H9 (cell line): ENCODE data around the gene LY6G5B. TPM values are rescaled to one million over a fixed set of nuclear protein-coding genes. Genes with fewer than 3 reads are reported as not detected.

Source experiments
- DNase-seq: peaks from one replicate; pipeline ENCODE4 v3.0.0-alpha.2; 2017
- H2AFZ ChIP-seq: one replicate; pipeline ENCODE4 v1.6.1; 2013; ENCODE audit warnings: mild to moderate bottlenecking, low read length, control low read depth, moderate library complexity
- H2AK5ac ChIP-seq: 2 replicates; pipeline ENCODE4 v1.6.1; 2013; ENCODE audit warnings: low read length, control low read depth, mixed read lengths; ENCODE audit not compliant: insufficient read length
- H2BK120ac ChIP-seq: one replicate; pipeline ENCODE4 v1.6.1; 2013; ENCODE audit warnings: low read depth, mild to moderate bottlenecking, low read length, control low read depth, inconsistent platforms; ENCODE audit not compliant: poor library complexity, severe bottlenecking
- H2BK12ac ChIP-seq: 2 replicates; pipeline ENCODE4 v1.6.1; 2013; ENCODE audit warnings: low read length, control low read depth, mixed read lengths, low read depth; ENCODE audit not compliant: insufficient read length
- H2BK15ac ChIP-seq: 2 replicates; pipeline ENCODE4 v1.6.1; 2013; ENCODE audit warnings: low read depth, low read length, control low read depth
- H2BK20ac ChIP-seq: one replicate; pipeline ENCODE4 v1.6.1; 2013; ENCODE audit warnings: low read depth, mild to moderate bottlenecking, low read length, control low read depth, inconsistent platforms; ENCODE audit not compliant: poor library complexity, severe bottlenecking
- H2BK5ac ChIP-seq: 2 replicates; pipeline ENCODE4 v1.6.1; 2013; ENCODE audit warnings: low read length, control low read depth, mixed read lengths; ENCODE audit not compliant: insufficient read length
- H3K14ac ChIP-seq: 2 replicates; pipeline ENCODE4 v1.6.1; 2013; ENCODE audit warnings: low read length, control low read depth; ENCODE audit not compliant: insufficient read depth
- H3K18ac ChIP-seq: 2 replicates; pipeline ENCODE4 v1.6.1; 2013; ENCODE audit warnings: low read depth, mild to moderate bottlenecking, mixed read lengths, low read length, control low read depth; ENCODE audit not compliant: insufficient read length
- H3K23ac ChIP-seq: 2 replicates; pipeline ENCODE4 v1.6.1; 2013; ENCODE audit warnings: low read length, control low read depth, mixed read lengths, low read depth; ENCODE audit not compliant: insufficient read length
- H3K23me2 ChIP-seq: 2 replicates; pipeline ENCODE4 v1.6.1; 2013; ENCODE audit warnings: low read depth, mild to moderate bottlenecking, mixed read lengths, low read length, control low read depth; ENCODE audit not compliant: insufficient read length, poor library complexity, severe bottlenecking
- H3K27ac ChIP-seq: 2 replicates; pipeline ENCODE4 v1.5.1; 2013; ENCODE audit warnings: low read length, control low read depth, mixed read lengths, low read depth; ENCODE audit not compliant: insufficient read length
- H3K27me3 ChIP-seq: 2 replicates; pipeline ENCODE4 v1.6.1; 2013; ENCODE audit warnings: low read length, control low read depth, inconsistent platforms; ENCODE audit not compliant: insufficient read depth
- H3K4ac ChIP-seq: 2 replicates; pipeline ENCODE4 v1.6.1; 2013; ENCODE audit warnings: low read depth, mild to moderate bottlenecking, control low read depth, inconsistent platforms, low read length, moderate library complexity
- H3K4me1 ChIP-seq: 2 replicates; pipeline ENCODE4 v1.6.1; 2013; ENCODE audit warnings: low read length, control low read depth, inconsistent platforms; ENCODE audit not compliant: insufficient read depth
- H3K4me2 ChIP-seq: 2 replicates; pipeline ENCODE4 v1.6.1; 2013; ENCODE audit warnings: low read length, control low read depth, mixed read lengths; ENCODE audit not compliant: insufficient read length, insufficient read depth
- H3K56ac ChIP-seq: 2 replicates; pipeline ENCODE4 v1.6.1; 2013; ENCODE audit warnings: low read depth, mild to moderate bottlenecking, mixed read lengths, low read length, control low read depth; ENCODE audit not compliant: insufficient read length
- H3K79me1 ChIP-seq: 2 replicates; pipeline ENCODE4 v1.6.1; 2013; ENCODE audit warnings: low read depth, mild to moderate bottlenecking, moderate library complexity, low read length, control low read depth, inconsistent platforms; ENCODE audit not compliant: insufficient read depth, poor library complexity, severe bottlenecking
- H3K79me2 ChIP-seq: 2 replicates; pipeline ENCODE4 v1.6.1; 2013; ENCODE audit warnings: low read length, control low read depth, inconsistent platforms; ENCODE audit not compliant: insufficient read depth
- H3K9ac ChIP-seq: 2 replicates; pipeline ENCODE4 v1.6.1; 2013; ENCODE audit warnings: low read length, control low read depth, mixed read lengths; ENCODE audit not compliant: insufficient read length; ENCODE audit errors: extremely low read depth
- H3K9me3 ChIP-seq: one replicate; pipeline ENCODE4 v1.6.1; 2013; ENCODE audit warnings: low read depth, low read length, inconsistent platforms; ENCODE audit not compliant: control insufficient read depth
- H3T11ph ChIP-seq: one replicate; pipeline ENCODE4 v1.6.1; 2013; ENCODE audit warnings: mild to moderate bottlenecking, low read length, control low read depth, inconsistent platforms
- H4K20me1 ChIP-seq: one replicate; pipeline ENCODE4 v1.6.1; 2013; ENCODE audit not compliant: control insufficient read depth, insufficient read length, insufficient read depth
- H4K5ac ChIP-seq: 2 replicates; pipeline ENCODE4 v1.6.1; 2013; ENCODE audit warnings: low read depth, mild to moderate bottlenecking, mixed read lengths, low read length, control low read depth; ENCODE audit not compliant: insufficient read length
- H4K8ac ChIP-seq: replicated peaks from 2 replicates; pipeline ENCODE4 v1.6.1; 2013; ENCODE audit warnings: low read length, control low read depth, mixed read lengths, low read depth; ENCODE audit not compliant: insufficient read length
- H4K91ac ChIP-seq: 2 replicates; pipeline ENCODE4 v1.6.1; 2013; ENCODE audit warnings: low read depth, mild to moderate bottlenecking, moderate library complexity, mixed read lengths, low read length, control low read depth; ENCODE audit not compliant: insufficient read length
- H3K27ac Mint-ChIP-seq, 3 experiments: 2 replicates in 2 of 3; 3 replicates in 1 of 3; pipeline ENCODE4 v1.8.0; 2020 to 2021; ENCODE audit warnings: mixed read lengths in 3 of 3, mild to moderate bottlenecking in 1 of 3, moderate library complexity in 1 of 3
- H3K27me3 Mint-ChIP-seq: 2 replicates; pipeline ENCODE4 v1.8.0; 2021; ENCODE audit warnings: low read depth, mild to moderate bottlenecking, moderate library complexity, mixed read lengths
- H3K36me3 Mint-ChIP-seq, 3 experiments: 2 replicates in 2 of 3; 3 replicates in 1 of 3; pipeline ENCODE4 v1.8.0; 2020 to 2021; ENCODE audit warnings: low read depth in 3 of 3, mixed read lengths in 3 of 3; ENCODE audit not compliant: insufficient read depth in 1 of 3
- H3K4me1 Mint-ChIP-seq, 2 experiments: 2 replicates each; pipeline ENCODE4 v1.8.0; 2020; ENCODE audit warnings: mixed read lengths in 2 of 2
- H3K4me3 Mint-ChIP-seq, 2 experiments: 2 replicates in 1 of 2; 3 replicates in 1 of 2; pipeline ENCODE4 v1.8.0; 2020 to 2021; ENCODE audit warnings: mild to moderate bottlenecking in 2 of 2, mixed read lengths in 2 of 2, moderate library complexity in 1 of 2
- H3K9me3 Mint-ChIP-seq, 2 experiments: 2 replicates in 1 of 2; 3 replicates in 1 of 2; pipeline ENCODE4 v1.8.0; 2020; ENCODE audit warnings: mild to moderate bottlenecking in 2 of 2, mixed read lengths in 2 of 2, moderate library complexity in 1 of 2
- WGBS: extraction: QIAGEN DNeasy Blood & Tissue Kit; methylation state at CpG from one replicate; pipeline ENCODE4 v1.1.7; 2013; ENCODE audit warnings: missing lambda C conversion rate, low lambda C conversion rate, mixed read lengths; ENCODE audit not compliant: insufficient read length; ENCODE audit errors: extremely low coverage; 5-methylcytosine and 5-hydroxymethylcytosine counted together
- total RNA-seq: library from RNA; stranded (reverse); gene quantifications from 2 replicates; pipeline ENCODE4 v1.2.1, GENCODE V29; 2021
- TF ChIP-seq, protein P1 (sequence below): fragments of 200-600 bp; sonication (generic); conservative IDR thresholded peaks from 3 replicates; pipeline ENCODE4 v1.8.0; 2021; ENCODE audit warnings: antibody characterized with exemption, mild to moderate bottlenecking

The LY6G5B gene
- total RNA-seq, 1 experiment from 2014 or later = 21.6 TPM

DNA sequence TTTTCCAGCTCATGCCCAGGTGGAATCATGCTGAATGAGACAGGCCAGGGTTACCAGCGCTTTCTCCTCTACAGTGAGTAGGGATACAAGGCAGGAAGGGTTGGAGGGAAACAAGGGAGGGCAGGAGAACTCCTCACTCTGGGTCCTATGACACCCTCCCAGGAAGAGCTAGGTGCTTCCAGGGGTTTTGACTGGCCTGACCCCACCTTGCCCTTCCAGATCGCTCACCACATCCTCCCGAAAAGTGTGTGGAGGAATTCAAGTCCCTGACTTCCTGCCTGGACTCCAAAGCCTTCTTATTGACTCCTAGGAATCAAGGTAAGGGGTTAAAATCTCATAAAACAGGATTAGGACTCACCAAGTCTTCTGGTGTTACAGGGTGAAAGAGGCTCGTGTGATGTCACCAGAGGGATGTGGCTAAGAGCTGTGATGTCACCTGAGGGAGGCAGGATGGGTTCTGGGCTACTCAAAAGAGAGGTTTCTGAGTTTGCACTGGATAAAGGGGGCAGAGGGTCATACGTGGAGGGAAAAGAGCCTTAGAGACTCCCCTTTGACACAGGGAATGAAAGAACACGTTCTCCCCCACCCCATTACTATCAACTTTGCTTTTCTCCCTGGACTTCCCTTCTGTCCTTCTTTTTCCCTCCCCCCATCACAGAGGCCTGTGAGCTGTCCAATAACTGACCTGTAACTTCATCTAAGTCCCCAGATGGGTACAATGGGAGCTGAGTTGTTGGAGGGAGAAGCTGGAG is 12.2 kb upstream of the LY6G5B start:
- DNase-seq = no peak
- no peak overlapping the region; a peak in 2 of 7 replicates for H3K27ac Mint-ChIP-seq
- no peaks in the 10 kb centered on the region; the same call in 1 of the 2 replicates for H3K27me3 Mint-ChIP-seq
- no peak overlapping the region for H3K18ac ChIP-seq
- no peaks in the 10 kb centered on the region for H3K4me1 ChIP-seq
- no peak overlapping the region for H4K5ac ChIP-seq
- no peaks in the 10 kb centered on the region for H3K9me3 ChIP-seq
- no peaks in the 10 kb centered on the region for H3K9me3 Mint-ChIP-seq
- H3K4me3 Mint-ChIP-seq = peak overlapping the region in 1 of 2 experiments; percentile 36; a peak in 2 of 5 replicates
- H2AK5ac ChIP-seq = no peak overlapping the region
- no peak overlapping the region for H2BK12ac ChIP-seq
- no peak overlapping the region for H3K4ac ChIP-seq
- no peak overlapping the region for H3K27ac ChIP-seq
- peaks cover 19 to 29% of the 10 kb centered on the region in 2 experiments for H3K4me1 Mint-ChIP-seq
- H3K36me3 Mint-ChIP-seq = peaks cover 7 to 29% (median 24%) of the 10 kb centered on the region in 3 experiments; a peak in 6 of 7 replicates
- H3K14ac ChIP-seq = no peak overlapping the region
- H4K8ac ChIP-seq = no peak overlapping the region
- no peak overlapping the region for H2BK20ac ChIP-seq
- H3K23me2 ChIP-seq = peaks cover 11% of the 10 kb centered on the region
- TF ChIP-seq, protein P1, sequence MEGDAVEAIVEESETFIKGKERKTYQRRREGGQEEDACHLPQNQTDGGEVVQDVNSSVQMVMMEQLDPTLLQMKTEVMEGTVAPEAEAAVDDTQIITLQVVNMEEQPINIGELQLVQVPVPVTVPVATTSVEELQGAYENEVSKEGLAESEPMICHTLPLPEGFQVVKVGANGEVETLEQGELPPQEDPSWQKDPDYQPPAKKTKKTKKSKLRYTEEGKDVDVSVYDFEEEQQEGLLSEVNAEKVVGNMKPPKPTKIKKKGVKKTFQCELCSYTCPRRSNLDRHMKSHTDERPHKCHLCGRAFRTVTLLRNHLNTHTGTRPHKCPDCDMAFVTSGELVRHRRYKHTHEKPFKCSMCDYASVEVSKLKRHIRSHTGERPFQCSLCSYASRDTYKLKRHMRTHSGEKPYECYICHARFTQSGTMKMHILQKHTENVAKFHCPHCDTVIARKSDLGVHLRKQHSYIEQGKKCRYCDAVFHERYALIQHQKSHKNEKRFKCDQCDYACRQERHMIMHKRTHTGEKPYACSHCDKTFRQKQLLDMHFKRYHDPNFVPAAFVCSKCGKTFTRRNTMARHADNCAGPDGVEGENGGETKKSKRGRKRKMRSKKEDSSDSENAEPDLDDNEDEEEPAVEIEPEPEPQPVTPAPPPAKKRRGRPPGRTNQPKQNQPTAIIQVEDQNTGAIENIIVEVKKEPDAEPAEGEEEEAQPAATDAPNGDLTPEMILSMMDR = no peak
- H3K79me2 ChIP-seq = peaks cover 4% of the 10 kb centered on the region; the same call in 1 of the 2 replicates
- WGBS = no CpG with 5 or more reads among the region's 6 CpGs
- no peaks in the 10 kb centered on the region for H3K27me3 ChIP-seq
- no peak overlapping the region for H3K23ac ChIP-seq
- H2AFZ ChIP-seq = no peak overlapping the region
- no peak overlapping the region for H3K4me2 ChIP-seq
- no peak overlapping the region for H3K9ac ChIP-seq
- H3K56ac ChIP-seq = no peak overlapping the region
- H4K91ac ChIP-seq = no peak overlapping the region
- H2BK120ac ChIP-seq = no peak overlapping the region
- H4K20me1 ChIP-seq = no peaks in the 10 kb centered on the region
- H3T11ph ChIP-seq = no peak overlapping the region
- H2BK15ac ChIP-seq = no peak overlapping the region
- H3K79me1 ChIP-seq = peaks cover 9% of the 10 kb centered on the region
- H2BK5ac ChIP-seq = no peak overlapping the region
